ENCODE data around the gene CSF2. TPM values are rescaled to one million over a fixed set of nuclear protein-coding genes. Genes with fewer than 3 reads are reported as not detected.
"Not testable (repeated sequence)": the region's sequence is repeated elsewhere in the genome, so short reads cannot be mapped to it uniquely, and the experiment has no call there.

CSF2 gene
- total RNA-seq, 1 donor from 2014 or later, result not detected

- no peak for DNase-seq
Observed at GRCh38 chr5:132110930-132111329, 37.3 kb downstream of the CSF2 start.

GRCh38 chr5:132112111-132112510 lies 38.5 kb downstream of the CSF2 start:
- no peak for DNase-seq

- no peak for DNase-seq
Observed at GRCh38 chr5:132114150-132115121, 40.8 kb downstream of the CSF2 start.

DNA sequence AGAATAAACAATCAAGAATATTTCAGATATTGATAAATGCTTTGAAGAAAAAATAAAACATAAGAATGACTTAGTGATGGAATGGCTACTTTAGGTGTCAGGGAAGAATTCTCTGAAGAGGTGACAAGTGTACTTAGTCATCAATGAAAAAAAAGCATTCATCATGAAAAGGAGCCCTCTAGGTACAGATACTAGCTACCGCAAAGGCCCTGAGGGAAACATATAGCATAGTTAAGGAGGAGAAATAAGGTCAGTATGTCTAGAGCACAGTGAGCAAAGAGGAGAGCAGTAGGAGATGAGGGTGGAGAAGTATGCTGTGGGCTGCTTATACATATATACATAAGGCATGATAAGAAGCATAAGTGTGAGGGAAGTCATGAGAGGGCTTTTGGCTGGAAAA lies 41.8 kb downstream of the CSF2 start:
- no peak for DNase-seq

GRCh38 chr5:132116072-132116471 lies 42.5 kb downstream of the CSF2 start:
- DNase-seq, result no peak

DNA sequence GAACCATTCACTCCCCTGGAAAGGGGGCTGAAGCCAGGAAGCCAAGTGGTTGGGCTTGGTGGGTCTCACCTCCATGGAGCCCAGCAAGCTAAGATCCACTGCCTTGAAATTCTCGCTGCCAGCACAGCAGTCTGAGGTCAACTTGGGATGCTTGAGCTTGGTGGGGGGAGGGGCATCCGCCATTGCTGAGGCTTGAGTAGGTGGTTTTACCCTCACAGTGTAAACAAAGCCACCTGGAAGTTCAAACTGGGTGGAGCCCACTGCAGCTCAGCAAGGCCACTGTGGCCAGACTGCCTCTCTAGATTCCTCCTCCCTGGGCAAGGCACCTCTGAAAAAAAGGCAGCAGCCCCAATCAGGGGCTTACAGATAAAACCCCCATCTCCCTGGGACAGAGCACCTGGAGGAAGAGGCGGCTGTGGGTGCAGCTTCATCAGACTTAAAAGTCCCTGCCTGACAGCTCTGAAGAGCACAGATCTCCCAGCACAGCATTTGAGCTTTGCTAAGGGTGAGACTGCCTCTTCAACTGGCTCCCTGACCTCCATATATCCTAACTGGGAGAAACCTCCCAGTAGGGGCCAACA lies 43.4 kb downstream of the CSF2 start:
- not testable (repeated sequence) for DNase-seq

- not testable (repeated sequence) for DNase-seq
Observed at GRCh38 chr5:132120717-132121116, 47.1 kb downstream of the CSF2 start.

DNA sequence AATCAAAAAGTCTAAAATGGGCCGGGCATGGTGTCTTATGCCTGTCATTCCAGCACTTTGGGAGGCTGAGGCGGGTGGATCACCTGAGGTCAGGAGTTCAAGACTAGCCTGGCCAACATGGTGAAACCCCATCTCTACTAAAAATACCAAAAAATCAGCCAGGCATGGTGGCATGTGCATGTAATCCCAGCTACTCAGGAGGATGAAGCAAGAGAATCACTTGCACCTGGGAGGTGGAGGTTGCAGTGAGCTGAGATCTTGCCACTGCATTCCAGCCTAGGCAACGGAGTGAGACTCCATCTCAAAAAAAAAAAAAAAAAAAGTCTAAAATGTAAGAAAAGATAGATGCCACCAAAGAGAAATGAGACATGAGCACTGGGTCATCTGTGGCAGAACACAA lies 49.4 kb downstream of the CSF2 start:
- not testable (repeated sequence) for DNase-seq

- not testable (repeated sequence) for DNase-seq
Observed at GRCh38 chr5:132123578-132123977, 50.0 kb downstream of the CSF2 start.

Small RNA genes lying within 50 kb of the gene (small RNA-seq; reads per million reads assigned to genes)
- gene RF00285 (ENCODE audit: low replicate concordance), result not detected

Other genes starting within 250 kb of the CSF2 start
- 3.9 TPM for gene MEIKIN, start 128.1 kb upstream of the CSF2 start, total RNA-seq
- 2.5 TPM for gene ACSL6, start 62.1 kb upstream of the CSF2 start, total RNA-seq
- gene IL3, start 13.1 kb upstream of the CSF2 start, total RNA-seq, result not detected
- gene P4HA2, start 154.1 kb downstream of the CSF2 start, total RNA-seq, result 87.2 TPM
- gene PDLIM4, start 183.9 kb downstream of the CSF2 start, total RNA-seq, result 49.6 TPM
- gene SLC22A4, start 220.6 kb downstream of the CSF2 start, total RNA-seq, result 1.7 TPM